Heart right ventricle (tissue), 16 donors: ENCODE results near the gene TBC1D14. TPM values are rescaled to one million over a fixed set of nuclear protein-coding genes. Genes with fewer than 3 reads are reported as not detected.
A peak's percentile ranks its signal among the peaks of the same experiment; 100 is the strongest.

Experiments
- ATAC-seq, 8 donors: fragments of 200-7000 bp; cut with Tn5 transposase; one replicate each; pipeline ENCODE4 v1.9.1; 2020; ENCODE audit warnings: mild to moderate bottlenecking in 8 of 8, moderate library complexity in 8 of 8, moderate number of reproducible peaks in 1 of 8
- DNase-seq, 2 donors: peaks; one replicate each; pipeline ENCODE4 v3.0.0-alpha.2; 2020
- H3K27ac ChIP-seq, 10 donors: fragments of 200-600 bp; sonication (generic) in 2 of 10; one replicate each; pipeline versions ENCODE4 v1.5.0 to v1.8.0; 2020 to 2022; ENCODE audit warnings: mild to moderate bottlenecking in 3 of 10
- H3K27me3 ChIP-seq, 7 donors: fragments of 200-600 bp; one replicate each; pipeline ENCODE4 v1.8.0; 2021 to 2022; ENCODE audit warnings: mild to moderate bottlenecking in 2 of 7
- H3K36me3 ChIP-seq, 9 donors: fragments of 200-600 bp; sonication (generic) in 1 of 9; one replicate each; pipeline versions ENCODE4 v1.5.0 to v1.8.0; 2020 to 2022; ENCODE audit warnings: mild to moderate bottlenecking in 2 of 9
- H3K4me1 ChIP-seq, 9 donors: fragments of 200-600 bp; sonication (generic) in 1 of 9; one replicate each; pipeline versions ENCODE4 v1.5.0 to v1.8.0; 2020 to 2022; ENCODE audit warnings: mild to moderate bottlenecking in 4 of 9
- H3K4me3 ChIP-seq, 10 donors: fragments of 200-600 bp; sonication (generic) in 2 of 10; one replicate each; pipeline versions ENCODE4 v1.5.0 to v1.8.0; 2020 to 2022; ENCODE audit warnings: mild to moderate bottlenecking in 7 of 10, moderate library complexity in 2 of 10
- H3K9me3 ChIP-seq, 11 donors: fragments of 200-600 bp in 10 of 11; sonication (generic) in 2 of 11; one replicate each; pipeline versions ENCODE4 v1.5.0 to v1.8.0; 2013 to 2022; ENCODE audit warnings: mild to moderate bottlenecking in 2 of 11, control low read depth in 1 of 11, moderate library complexity in 1 of 11
- WGBS, 2 donors: extraction: QIAGEN DNeasy Blood & Tissue Kit; methylation state at CpG; one replicate each; pipeline ENCODE4 v1.1.7; 2013; ENCODE audit warnings: inconsistent platforms in 1 of 2; 5-methylcytosine and 5-hydroxymethylcytosine counted together
- intact Hi-C, 10 donors: fragments of 100-400 bp; cut with DNase I; formaldehyde crosslinking; loops; one replicate each; pipeline versions ENCODE4 v1.11.1 to v1.14.2; 2022
- polyA plus RNA-seq, 2 donors: library from polyadenylated mRNA; stranded (reverse); fragments of 200-250 nt; gene quantifications; one replicate each; pipeline ENCODE4 v1.2.3, GENCODE V29; 2013
- total RNA-seq, 10 donors: library from RNA; stranded (reverse); fragmentation: NEBNext Ultra II Directional in 3 of 10; extraction: Animal tissue kit (Norgen Biotek cat#: 25700) in 3 of 10; gene quantifications; one replicate each; pipeline versions ENCODE4 v1.2.1 to v1.2.4, GENCODE V29; 2021 to 2023
- TF ChIP-seq, protein P1 (sequence below), 9 donors: fragments of 200-600 bp; sonication (generic) in 2 of 9; IDR thresholded peaks; one replicate each; pipeline versions ENCODE4 v1.5.0 to v1.8.0; 2021 to 2022; ENCODE audit warnings: antibody characterized with exemption in 9 of 9, mild to moderate bottlenecking in 5 of 9, moderate library complexity in 1 of 9
- donor health status: Arrhythmogenic right ventricular cardiomyopathy.
- donor health status: ischemic (EF 13 %, LVEDD 7.1; RV severe dilation, severe dysfunction).
- donor health status: healthy with polysubstance abuse.
- donor health status: DM: no; HTN: yes; CAD: no.
- donor health status: DM: no; HTN: no; CAD: no.
- donor health status: ischemic (EF 25% LVEDD 6.9; RV normal size, moderate dysfunction).
- donor health status: ischemic (EF 25% LVEDD 5.7; RV mildly dilated, moderate dysfunction).
- donor health status: healthy.
- donor health status: DM: yes; HTN: yes; CAD: no.
- donor health status: Ischemic cardiomyopathy.
- donor health status: ischemic (EF 35%, LVEDD 5.7; RV mildly dilated, moderate dysfunction).
- donor health status: nonischemic (EF 11% LVEDD 7.7; RV severe dilation, severe dysfunction).
- donor health status: DM: yes; HTN: yes; CAD: no.
- donor health status: PGD.
- donor health status: ischemic (EF 29% LVEDD 5.4; RV normal size, mild dysfunction).
- donor health status: nonischemic (EF 23%, LVEDD 6.1; RV moderate dilation, normal function).

The TBC1D14 gene
- total and polyA plus RNA-seq, 12 donors, result 10.5 to 43.7 (median 32.6) TPM

DNA sequence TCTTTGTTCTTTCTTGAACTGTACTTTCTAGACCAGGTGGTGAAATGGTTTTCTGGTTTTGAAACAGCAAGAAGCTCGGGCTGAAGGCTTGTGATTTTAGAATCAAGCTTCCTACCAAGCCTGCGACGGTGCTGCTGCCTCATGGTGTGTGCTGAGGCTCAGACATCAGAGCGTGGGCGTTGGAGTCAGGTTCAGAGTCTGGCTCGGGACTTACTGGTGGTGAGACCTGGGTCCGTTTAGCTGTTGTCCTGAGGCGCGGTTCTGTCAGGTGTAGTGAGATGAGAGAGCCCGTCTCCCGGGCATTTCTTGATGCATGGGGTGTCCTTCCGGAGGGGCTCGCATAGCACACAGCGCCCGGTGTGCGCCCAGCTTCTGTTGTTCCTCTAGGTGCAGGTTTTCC, 113.9 kb downstream of the TBC1D14 start:
- intact Hi-C loops, result no loop called here
- 92 to 93% methylated on average over 16 of the region's 16 CpGs for WGBS, 2 donors
- Histone ChIP-seq H3K4me3 (no peak overlapping the region), H3K9me3 (no peaks in the 10 kb centered on the region), H3K4me1 (no peaks in the 10 kb centered on the region), H3K36me3 (peaks cover 0 to 94% (median 30%) of the 10 kb centered on the region in 9 donors), H3K27me3 (no peaks in the 10 kb centered on the region), H3K27ac (no peak overlapping the region)
- ATAC-seq, result no peak
- DNase-seq, result no peak
- TF ChIP-seq, protein P1, sequence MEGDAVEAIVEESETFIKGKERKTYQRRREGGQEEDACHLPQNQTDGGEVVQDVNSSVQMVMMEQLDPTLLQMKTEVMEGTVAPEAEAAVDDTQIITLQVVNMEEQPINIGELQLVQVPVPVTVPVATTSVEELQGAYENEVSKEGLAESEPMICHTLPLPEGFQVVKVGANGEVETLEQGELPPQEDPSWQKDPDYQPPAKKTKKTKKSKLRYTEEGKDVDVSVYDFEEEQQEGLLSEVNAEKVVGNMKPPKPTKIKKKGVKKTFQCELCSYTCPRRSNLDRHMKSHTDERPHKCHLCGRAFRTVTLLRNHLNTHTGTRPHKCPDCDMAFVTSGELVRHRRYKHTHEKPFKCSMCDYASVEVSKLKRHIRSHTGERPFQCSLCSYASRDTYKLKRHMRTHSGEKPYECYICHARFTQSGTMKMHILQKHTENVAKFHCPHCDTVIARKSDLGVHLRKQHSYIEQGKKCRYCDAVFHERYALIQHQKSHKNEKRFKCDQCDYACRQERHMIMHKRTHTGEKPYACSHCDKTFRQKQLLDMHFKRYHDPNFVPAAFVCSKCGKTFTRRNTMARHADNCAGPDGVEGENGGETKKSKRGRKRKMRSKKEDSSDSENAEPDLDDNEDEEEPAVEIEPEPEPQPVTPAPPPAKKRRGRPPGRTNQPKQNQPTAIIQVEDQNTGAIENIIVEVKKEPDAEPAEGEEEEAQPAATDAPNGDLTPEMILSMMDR (IDR thresholded peaks at IDR 0.05), result no peak

DNA sequence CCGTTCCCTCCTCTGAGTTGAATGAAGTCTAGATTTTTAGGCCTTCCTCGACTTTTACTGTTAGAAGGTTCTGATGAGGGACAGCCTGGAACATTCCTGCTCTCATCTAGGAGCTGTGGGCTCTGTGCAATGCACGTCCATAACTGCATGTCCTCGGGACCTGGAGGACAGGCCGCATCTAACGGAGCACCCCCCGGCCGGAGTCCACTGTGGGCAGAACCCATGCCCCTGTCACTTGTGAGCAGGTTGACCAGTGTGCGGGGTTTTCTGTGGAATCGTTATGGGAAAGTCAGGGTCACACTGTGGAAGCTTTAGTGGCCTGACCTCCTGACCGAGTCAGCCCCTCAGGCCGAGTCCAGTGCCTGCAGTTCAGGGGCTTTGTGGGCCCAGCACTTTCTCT, 114.3 kb downstream of the TBC1D14 start:
- Histone ChIP-seq H3K36me3 (peaks cover 0 to 94% (median 30%) of the 10 kb centered on the region in 9 donors), H3K4me1 (no peaks in the 10 kb centered on the region), H3K27ac (no peak overlapping the region), H3K27me3 (no peaks in the 10 kb centered on the region), H3K4me3 (no peak overlapping the region), H3K9me3 (no peaks in the 10 kb centered on the region)
- intact Hi-C loops, result no loop called here
- WGBS, 2 donors, result 92 to 96% methylated on average over 12 of the region's 12 CpGs
- TF ChIP-seq, protein P1 (IDR thresholded peaks at IDR 0.05), result no peak
- ATAC-seq (no peak), DNase-seq (no peak)

DNA sequence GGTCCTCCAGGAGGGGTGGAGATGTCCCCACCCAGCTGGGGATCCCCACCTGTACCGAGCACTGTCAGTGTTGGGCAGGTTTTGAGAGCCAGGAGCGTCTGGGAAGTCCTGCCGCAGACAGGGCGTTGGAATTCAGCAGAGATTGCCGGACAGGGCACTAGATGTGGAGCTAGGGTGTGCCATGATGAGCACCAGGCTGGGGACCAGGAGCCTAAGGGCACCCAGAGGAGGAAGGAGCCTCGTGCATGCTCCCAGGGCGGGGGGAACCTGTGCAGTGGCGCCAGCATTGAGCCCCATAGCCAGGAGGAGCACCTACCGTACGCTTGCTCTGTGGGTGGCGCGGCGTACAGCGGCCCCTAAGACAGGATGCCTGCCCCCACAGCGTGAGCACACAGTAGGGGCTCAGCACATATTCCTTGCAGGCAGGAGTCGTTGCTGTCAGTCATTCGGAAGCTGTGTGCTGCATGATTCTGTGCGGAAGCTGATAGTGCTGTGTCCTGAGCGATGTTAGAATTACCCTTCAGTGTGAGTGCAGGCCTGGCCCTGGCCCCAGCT, 114.8 kb downstream of the TBC1D14 start:
- H3K27ac ChIP-seq, result no peak overlapping the region
- intact Hi-C loops, result no loop called here
- ATAC-seq (peak in 2 of 8 donors; percentile 37 to 53), DNase-seq (no peak)
- 88 to 94% methylated on average over 19 of the region's 19 CpGs for WGBS, 2 donors
- no peak overlapping the region for H3K4me3 ChIP-seq
- H3K27me3 ChIP-seq, result no peaks in the 10 kb centered on the region
- H3K9me3 ChIP-seq, result no peaks in the 10 kb centered on the region
- peaks cover 0 to 94% (median 30%) of the 10 kb centered on the region in 9 donors for H3K36me3 ChIP-seq
- TF ChIP-seq, protein P1 (IDR thresholded peaks at IDR 0.05), result no peak
- no peaks in the 10 kb centered on the region for H3K4me1 ChIP-seq

DNA sequence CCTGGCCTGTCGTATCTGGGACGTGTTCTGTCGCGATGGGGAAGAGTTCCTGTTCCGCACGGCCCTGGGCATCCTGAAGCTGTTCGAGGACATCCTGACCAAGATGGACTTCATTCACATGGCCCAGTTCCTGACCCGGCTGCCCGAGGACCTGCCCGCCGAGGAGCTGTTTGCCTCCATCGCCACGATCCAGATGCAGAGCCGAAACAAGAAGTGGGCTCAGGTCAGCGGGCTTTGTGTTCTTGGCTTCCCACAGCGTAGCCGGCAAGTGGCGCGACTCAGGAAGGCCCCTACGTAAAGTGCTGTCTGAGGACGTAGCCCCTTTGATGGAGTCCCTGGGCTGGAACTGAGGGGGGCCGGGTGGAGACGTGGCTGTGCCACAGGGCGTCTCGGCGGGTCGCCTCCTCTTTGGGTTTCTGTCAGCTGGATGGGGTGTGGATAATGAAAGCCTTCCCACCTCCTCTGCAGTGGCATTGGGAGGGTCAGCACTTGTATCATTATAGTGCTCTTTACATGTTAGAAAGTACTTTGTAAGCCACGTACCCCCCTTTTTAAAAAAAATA, 115.5 kb downstream of the TBC1D14 start:
- TF ChIP-seq, protein P1 (IDR thresholded peaks at IDR 0.05), result no peak
- DNase-seq (no peak), ATAC-seq (no peak)
- Histone ChIP-seq H3K4me3 (no peak overlapping the region), H3K27me3 (no peaks in the 10 kb centered on the region), H3K9me3 (no peaks in the 10 kb centered on the region), H3K27ac (no peak overlapping the region), H3K4me1 (no peaks in the 10 kb centered on the region), H3K36me3 (peaks cover 0 to 97% (median 31%) of the 10 kb centered on the region in 9 donors)
- intact Hi-C loops, result no loop called here
- WGBS, 2 donors, result 90% methylated on average over 28 of the region's 28 CpGs
